Measurements from ENCODE around the gene TMPRSS3. TPM values are rescaled to one million over a fixed set of nuclear protein-coding genes. Genes with fewer than 3 reads are reported as not detected.

Gene TMPRSS3
- total RNA-seq, 1 donor from 2014 or later = not detected

DNA sequence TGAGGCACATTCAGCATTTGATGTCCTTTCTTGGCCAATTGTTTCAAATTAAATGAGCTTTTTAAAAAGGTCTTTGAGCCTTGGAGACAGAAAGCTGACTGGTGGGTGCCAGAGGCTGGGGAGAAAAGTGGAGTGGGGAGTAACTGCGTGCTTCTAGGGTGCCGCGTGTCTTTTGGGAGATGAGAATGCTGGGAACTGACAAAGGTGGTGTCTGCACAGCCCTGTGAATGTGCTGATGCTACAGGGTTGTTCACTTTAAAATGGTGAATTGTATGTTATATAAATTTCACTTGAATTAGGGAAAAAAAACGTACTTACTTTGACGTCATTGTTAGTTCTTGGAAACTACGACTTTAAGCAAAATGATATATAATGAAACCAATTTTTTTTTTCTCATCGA is 21.4 kb downstream of the TMPRSS3 start:
- DNase-seq (ENCODE audit: low read depth) = no peak

DNA sequence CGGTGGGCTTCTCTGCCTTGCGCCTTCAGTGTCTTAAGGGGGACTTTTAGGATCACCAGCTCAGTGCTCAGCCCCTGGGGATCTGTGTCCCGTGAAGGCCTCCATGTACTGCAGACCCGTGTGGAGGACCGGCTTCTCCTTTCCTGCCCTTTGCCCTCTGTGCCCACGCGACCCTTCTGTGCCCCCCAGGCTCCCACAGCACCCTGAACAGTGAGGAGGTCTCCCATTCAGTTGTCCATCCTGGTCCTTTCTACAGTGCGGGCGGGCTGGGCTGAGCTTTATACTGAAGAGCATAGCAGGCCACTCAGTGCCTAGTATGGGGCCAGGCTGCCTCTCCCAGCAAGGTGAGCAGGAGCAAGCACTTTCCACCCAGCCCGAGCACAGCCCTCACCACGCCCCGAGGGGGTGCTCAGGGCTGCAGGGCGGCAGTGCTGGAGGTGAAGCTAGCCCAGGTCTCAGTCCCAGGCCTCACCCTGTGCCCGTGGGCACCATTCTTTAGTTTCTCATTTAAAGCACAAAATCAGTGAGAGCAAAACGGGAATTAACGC is 21.9 kb downstream of the TMPRSS3 start:
- DNase-seq (ENCODE audit: low read depth) = no peak

DNA sequence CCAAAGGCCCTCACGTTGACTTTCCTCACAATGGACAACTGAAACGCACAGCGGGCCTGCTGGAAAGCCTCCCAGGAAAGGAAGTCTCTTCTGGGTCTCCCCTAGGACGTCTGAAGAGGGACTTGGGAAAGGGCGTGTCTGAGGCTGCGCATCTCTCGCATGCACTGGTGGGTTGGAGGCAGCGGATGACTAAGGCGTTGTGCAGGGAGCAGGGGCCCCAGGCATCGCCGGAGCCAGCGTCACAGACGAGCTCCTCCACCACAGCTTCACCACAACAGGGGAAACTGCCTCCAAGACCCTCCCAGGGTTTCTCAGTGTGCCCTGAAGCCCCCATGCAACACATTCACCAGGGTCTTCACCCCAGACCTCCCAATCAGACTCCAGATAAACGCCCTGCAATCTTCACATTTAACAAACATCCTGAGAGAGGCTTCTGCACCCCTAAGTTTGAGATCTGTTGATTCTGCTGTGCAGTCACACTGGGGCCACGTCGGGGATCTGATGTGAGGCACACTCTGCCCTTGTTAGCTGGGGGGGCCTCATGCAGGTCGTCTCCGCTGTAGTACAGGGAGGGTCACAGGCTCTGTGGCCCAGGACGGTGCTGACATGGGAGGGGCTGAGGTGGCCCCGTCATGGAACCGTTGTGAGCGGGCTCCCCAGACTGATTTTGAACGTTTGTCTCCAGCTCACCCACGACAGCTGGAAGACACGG is 22.5 kb downstream of the TMPRSS3 start:
- no peak for DNase-seq (ENCODE audit: low read depth)

DNA sequence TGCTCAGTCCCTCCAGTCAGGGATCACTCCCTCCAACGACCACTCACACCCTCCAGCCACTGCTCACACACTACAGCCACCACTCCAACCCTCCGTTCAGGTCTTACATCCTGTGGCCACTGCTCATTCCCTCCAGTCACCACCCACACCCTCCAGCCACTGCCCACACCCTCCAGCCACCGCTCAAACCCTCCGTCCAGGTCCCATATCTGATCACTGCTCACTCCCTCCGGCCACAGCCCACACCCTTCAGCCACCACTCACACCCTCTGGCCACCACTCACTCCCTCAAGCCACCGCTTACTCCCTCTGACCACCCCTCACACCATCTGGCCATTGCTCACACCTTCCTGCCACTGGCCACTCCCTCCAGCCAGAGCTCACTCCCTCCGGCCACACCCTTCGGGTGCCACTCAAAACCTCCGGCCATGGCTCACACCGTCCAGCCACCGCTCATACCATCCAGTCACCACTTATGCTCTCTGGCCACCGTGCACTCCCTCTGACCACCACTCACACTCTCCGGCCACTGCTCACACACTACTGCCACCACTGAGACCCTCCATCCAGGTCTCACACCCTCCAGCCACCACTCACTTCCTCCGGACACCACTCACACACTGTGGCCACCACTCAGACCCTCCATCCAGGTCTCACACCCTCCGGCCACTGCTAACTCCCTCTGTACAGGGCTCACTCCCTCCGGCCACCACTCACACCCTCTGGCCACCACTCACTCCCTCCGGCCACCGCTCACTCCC is 24.8 kb downstream of the TMPRSS3 start:
- no peak for DNase-seq (ENCODE audit: low read depth)

DNA sequence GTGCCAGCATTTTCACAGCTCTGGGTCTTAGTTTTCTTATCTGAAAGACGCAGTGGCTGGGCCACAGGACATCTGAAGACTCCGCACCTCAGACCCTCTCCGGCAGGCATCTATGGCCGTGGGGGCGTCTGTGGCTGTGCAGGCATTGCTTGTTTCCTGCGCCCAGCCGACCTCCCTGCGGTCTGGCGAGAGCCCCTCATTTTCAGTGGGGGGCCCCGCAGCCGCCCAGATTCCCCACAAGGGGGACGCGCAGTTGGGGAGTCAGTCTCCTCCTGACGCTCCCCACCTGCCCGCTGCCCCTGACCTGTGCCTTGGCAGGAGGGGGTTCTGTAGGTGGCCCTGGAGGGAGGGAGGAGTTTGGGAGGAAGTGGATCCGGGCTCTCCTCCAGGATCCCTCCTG is 26.0 kb downstream of the TMPRSS3 start:
- DNase-seq (ENCODE audit: low read depth) = no peak

DNA sequence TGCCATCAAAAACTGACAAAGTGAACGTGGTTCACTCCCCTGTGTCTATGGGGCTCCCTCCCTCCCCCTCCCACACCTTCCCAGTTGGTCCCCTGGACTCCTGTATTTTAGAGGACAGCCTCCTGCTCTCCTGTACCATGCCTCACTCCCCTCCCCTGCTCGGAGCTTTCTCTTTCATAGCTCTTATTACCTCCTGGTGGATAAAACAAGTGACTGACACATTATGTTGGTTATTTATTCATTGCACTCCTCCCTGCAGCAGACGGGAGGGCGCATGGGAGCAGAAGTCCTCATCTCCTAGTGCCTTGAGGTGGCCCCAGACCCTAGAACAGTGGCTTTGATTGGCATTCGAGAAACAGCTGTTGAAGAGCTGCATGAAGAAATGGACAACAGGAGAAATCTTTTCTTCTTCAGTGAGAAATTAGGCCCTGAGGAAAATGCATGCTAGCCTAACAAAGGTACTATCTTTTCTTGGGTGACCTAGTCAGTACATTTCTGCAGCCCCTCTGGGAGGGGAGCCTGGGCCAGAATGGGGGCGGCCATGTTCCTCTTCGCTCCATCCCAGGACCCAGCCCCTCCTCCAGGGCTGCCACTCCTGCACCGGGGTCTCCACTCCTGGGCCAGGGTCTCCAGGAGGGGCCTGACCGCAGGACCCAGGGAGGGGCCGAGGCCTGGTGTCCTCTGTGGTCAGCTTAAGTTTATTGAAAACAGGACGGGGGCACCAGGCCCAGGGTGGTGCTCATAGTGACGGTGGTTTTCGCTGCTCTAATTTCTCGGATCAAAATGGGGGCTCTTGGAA is 28.3 kb downstream of the TMPRSS3 start:
- no peak for DNase-seq (ENCODE audit: low read depth)

DNA sequence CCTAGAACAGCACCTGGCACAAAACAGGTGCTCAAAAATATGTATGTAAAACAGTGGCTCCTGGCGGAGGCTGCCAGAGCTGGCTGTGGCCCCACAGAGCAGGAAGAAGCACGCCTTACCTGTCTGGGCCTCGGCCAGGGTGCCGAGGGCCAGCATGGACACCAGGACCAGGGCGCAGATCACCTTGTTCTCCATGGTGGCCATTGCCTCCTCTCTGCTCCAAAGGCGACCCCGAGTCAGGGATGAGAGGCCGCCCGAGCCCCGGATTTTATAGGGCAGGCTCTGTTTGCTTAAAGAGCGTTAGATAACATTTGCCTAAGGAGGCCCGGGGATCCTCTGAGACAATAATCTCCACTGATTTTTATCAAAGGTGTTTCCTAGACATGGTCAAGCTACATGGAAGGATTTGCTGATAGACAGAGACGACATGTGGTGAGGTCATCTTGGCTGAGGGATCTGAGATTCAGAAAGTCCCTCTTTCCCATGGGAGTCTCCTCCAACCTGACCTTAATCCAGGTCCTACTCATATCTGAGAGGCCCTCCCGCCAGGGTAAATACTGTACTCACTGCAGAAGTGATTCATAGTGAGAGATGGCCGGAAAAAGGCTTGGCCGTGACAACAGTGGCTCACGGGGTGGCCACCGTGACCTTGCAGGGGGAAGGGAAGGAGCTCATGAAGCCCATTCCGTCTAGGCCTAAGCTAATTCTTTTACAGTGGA is 29.4 kb downstream of the TMPRSS3 start, which contains the start of gene TFF1:
Gene TFF1 (minus strand): TSS at position 244 of the 719 bp plus-strand sequence. CDS start 40 bp downstream, at position 204.
- no peak for DNase-seq (ENCODE audit: low read depth)

DNA sequence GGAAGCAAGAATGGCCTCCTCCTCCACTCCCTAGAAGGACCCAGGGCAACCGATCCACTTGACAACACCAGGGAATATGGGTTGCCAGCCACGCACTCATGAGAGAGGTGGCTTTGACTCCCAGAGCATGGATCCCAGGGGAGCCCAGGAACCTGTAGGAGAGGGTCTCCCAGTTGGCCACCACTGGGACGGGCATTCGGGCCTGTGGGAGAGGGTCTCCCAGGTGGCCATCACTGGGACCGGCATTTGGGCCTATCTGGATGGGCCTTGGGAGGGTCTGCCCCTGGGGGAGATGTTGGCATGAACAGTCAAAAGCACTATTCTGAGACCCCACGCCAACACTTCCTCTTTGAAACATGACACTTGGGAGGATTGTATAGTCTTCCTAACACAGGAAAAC is 30.1 kb downstream of the TMPRSS3 start:
- no peak for DNase-seq (ENCODE audit: low read depth)

DNA sequence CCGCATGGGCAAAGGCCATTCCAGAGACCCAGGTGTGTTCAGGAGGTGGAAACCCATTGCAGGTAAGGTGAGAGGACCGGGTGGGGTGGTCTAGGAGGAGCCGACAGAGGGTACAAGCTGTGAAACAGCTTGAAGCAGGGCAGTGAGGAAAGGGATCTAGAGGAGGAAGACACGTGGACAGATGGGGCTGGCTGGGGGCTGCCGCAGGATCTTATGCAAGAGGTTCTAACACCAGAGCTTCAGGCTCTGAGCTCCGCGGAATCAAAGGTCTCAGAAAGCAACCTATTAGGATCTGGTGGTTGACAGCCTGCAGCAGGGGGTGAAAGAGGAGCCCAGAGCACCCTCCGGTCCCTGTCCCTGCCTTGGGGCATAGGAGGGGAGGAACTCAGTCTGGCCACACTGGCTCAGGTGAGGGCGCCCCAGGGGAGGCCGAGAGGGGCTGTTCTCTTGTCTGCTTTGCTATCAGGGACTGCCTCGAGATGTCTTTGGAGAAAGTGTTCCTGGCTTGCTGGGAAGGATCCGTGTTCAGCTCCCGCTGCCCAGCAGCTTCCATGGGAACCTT is 31.5 kb downstream of the TMPRSS3 start:
- DNase-seq (ENCODE audit: low read depth) = no peak

DNA sequence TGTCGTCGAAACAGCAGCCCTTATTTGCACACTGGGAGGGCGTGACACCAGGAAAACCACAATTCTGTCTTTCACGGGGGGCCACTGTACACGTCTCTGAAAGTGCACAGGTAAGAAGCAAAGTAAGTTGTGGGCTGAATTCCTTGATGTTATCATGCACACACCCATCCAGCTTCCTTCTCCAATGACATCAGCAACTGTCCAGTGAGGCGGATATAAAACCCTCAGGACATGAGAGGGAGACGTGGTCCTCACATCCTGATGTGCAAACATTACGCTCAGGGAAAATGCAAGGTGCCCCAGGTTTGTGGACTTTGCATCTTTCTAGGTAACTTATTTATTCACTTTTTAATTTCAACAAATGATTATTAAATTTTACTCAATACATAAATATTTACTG is 32.5 kb downstream of the TMPRSS3 start:
- no peak for DNase-seq (ENCODE audit: low read depth)

DNA sequence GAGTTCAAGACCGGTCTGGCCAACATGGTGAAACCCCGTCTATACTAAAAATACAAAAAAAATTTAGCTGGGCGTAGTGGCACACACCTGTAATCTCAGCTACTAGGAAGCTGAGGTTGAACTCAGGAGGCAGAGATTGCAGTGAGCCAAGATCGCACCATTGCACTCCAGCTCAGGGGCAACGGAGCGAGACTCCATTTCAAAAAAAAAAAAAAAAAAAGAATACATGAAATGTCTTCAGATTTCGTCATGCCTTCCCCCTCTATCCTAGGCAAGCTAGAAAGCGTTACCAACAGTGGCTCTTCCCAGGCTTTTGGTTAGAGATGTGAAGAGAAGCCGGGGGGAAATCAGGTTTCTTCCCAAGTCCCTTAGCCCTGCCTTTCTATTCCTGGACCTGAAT is 33.2 kb downstream of the TMPRSS3 start:
- no peak for DNase-seq (ENCODE audit: low read depth)

DNA sequence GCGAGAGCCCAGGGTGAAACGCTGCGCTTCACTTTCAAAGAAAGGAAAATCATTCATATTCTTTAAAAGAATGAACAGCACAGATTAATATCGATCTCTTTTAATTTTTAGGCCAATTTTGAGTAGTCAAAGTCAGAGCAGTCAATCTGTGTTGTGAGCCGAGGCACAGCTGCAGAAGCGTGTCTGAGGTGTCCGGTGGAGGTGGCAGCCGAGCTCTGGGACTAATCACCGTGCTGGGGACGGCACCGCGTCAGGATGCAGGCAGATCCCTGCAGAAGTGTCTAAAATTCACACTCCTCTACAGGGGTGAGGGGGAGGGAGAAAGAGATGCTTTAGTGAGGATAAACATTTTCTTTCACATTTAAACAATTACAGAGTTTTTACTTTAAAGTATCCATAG is 33.7 kb downstream of the TMPRSS3 start:
- no peak for DNase-seq (ENCODE audit: low read depth)

DNA sequence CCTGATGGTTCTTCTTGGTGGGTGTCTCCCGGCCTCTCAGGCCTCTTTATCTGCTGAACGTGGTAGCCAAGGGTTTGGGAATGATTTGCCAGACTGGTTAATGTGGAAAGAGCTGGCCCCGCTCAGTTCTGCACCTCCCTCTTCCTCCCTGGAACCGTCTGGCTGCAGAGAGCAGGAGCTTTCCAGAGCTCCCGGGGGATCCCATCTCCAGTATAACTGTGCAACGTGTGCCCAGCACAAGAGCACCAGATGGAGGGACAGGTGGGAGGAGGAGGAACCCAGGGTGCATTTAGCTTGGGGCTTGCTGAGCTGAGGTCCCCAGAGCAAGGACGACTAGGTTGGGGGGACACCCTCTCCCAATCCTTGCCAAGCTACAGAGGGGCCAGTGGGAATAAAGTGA is 34.6 kb downstream of the TMPRSS3 start:
- DNase-seq (ENCODE audit: low read depth) = no peak

DNA sequence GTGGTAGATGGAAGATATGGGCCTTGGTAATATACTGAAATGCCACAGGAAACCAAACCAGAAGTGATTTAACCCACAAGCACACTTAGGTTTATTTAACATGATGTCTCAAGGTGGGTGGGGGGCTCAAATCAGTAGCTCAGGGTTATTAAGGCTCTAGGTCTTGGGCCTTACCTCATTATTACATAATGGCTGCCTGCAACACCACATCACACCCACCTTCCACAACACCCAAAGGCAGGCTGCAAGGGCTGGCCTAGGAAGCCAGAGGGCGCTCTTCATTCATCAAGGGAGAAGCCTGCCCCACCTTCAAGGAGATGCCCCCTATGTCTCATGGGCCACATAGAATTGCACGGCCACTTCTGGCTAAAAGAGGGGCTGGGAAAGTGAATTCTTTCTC is 35.5 kb downstream of the TMPRSS3 start:
- DNase-seq (ENCODE audit: low read depth) = no peak

DNA sequence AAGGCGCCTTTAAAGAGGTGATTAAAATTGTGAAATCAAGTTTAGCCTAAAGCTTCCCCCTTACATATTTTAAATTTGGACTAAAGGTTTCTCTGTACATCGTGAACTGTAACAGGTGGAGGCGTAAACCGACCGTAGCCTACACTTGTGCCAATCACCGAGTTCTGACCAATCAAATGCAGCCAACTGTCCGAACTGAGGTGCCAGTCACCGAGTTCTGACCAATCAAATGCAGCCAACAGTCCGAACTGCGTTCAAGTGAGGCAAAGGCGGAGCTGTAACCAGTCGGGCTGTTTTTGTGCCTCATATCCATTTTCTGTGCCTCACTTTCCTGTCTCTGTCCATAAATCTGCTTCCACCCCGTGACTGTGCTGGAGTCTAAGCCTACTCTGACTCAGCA is 36.9 kb downstream of the TMPRSS3 start:
- DNase-seq (ENCODE audit: low read depth) = no peak

DNA sequence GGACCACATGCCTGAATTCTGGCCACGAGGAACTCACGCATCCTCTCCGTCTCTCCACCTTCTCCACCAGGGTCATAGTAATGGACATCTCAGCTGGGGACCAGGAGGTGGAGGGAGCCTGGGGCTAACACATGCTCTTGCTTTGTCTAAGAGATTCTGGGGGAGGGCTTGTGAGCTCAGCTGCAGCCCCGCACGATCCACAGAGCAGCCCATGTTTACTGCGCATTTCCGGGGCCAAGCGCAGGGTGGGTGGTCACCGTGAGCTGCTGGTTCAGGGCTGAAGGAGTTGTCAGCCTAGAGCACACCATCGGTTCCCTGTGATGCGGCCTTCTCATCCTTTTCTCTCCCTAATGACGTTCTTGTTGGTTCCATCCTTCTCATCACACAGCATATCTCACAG is 37.6 kb downstream of the TMPRSS3 start:
- DNase-seq (ENCODE audit: low read depth) = no peak

DNA sequence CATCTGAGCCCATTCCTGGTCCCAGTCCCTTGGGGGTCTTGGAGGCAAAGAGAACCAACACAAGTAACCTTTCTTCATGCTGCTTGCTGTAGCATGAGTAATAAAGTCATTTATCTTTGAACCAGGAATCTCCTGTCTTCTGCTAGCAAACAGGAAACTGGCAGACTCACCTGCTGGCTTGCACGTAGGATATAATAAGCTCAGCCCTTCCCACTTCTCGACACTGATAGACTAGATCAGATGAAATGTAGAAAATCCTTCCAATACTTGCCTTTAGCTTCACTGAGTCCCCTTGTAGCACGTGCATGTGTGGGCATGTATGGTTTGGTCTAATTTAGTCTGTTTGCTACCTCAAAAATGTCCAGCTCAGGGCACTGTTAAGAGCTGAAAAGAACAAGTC is 38.5 kb downstream of the TMPRSS3 start:
- DNase-seq (ENCODE audit: low read depth) = no peak

DNA sequence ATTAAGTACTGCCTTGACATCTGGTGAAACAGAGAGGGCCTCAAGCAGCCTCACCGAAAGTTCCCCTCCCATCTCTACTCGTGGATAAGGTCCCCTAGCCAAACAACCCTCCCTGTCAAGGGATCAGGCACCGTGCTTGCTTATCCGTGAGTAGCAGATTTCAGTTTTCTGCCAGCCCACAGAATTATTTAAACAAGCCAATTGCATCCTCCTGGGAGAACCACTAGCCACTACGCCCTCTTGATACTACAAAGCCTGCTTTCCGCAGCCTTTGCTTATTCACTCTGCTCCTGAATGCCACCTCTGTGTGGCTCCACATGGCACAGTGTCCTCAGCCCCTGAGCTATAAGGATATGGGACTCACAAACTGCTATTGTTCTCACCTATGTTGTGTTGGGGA is 39.2 kb downstream of the TMPRSS3 start:
- DNase-seq (ENCODE audit: low read depth) = no peak

DNA sequence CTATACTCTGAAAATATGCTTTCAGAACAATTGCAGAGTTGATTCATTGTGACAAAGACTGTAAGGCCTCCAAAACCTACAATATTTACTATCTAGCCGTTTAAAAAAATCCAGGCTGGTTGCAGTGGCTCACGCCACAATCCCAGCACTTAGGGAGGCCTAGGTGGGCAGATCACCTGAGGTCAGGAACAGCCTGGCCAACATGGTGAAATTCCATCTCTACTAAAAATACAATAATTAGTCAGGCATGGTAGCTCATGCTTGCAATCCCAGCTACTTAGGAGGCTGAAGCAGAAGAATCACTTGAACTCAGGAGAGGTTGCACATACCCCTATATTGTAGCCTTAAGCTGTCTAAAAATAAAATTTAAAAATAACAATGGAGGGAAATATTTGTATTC is 39.8 kb downstream of the TMPRSS3 start:
- no peak for DNase-seq (ENCODE audit: low read depth)

DNA sequence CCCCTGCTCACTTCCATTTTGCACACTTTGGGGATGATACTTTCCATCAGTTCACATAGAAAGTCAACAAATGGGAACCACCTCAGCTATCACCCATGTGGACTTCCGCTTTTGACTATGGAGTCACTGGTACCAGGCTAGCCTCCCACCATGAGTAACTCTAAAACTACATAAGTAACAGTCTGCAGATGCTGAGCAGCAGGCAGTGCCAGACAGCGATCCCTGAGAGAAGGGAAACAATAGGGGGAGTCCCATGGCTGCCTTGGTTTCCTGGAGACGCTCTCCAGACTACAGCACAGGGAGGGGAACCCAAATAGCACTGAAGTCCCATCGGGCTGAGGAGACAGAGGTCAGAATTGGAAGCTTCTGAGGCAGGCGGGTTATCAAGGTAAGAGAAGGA is 42.2 kb downstream of the TMPRSS3 start:
- no peak for DNase-seq (ENCODE audit: low read depth)
